SHP77 (cell line): ENCODE data around the gene CD300C.
A peak's percentile ranks its signal among the peaks of the same experiment; 100 is the strongest.
"Not testable (repeated sequence)": the region's sequence is repeated elsewhere in the genome, so short reads cannot be mapped to it uniquely, and the experiment has no call there.

Source experiments
- DNase-seq, 2 experiments: peaks; one replicate each; lab custom pipeline; 2025; lab: John Stamatoyannopoulos, UW

The CD300C gene

GRCh38 chr17:74513987-74514631 lies 31.8 kb downstream of the CD300C start:
- no peak for DNase-seq

GRCh38 chr17:74512624-74513091 lies 33.3 kb downstream of the CD300C start:
- DNase-seq: no peak

- no peak for DNase-seq
Observed at GRCh38 chr17:74512036-74512435, 33.9 kb downstream of the CD300C start.

GRCh38 chr17:74508156-74508555 lies 37.8 kb downstream of the CD300C start:
- DNase-seq: no peak

- not testable (repeated sequence) for DNase-seq
Observed at GRCh38 chr17:74503949-74504348, 42.0 kb downstream of the CD300C start.

GRCh38 chr17:74502861-74503260 lies 43.1 kb downstream of the CD300C start:
- DNase-seq: no peak

GRCh38 chr17:74499992-74500391 lies 45.9 kb downstream of the CD300C start:
- no peak for DNase-seq

GRCh38 chr17:74497471-74497870 lies 48.4 kb downstream of the CD300C start:
- no peak for DNase-seq

- DNase-seq: peak; percentile 50 to 69
Observed at GRCh38 chr17:74493331-74493833, 52.5 kb downstream of the CD300C start.

- no peak for DNase-seq
Observed at GRCh38 chr17:74491626-74492025, 54.3 kb downstream of the CD300C start.
